ENCODE measurements around the gene NELFA. TPM values are rescaled to one million over a fixed set of nuclear protein-coding genes. Genes with fewer than 3 reads are reported as not detected.

The NELFA gene
- total and polyA plus RNA-seq, 2 of the 4 experiments (the other 2 are of a cell fraction), result 4.3 to 21.9 TPM

- Histone ChIP-seq H2BK20ac (ENCODE audit: low read depth, low read length) (no peak overlapping the region), H2BK5ac (ENCODE audit: low read depth, low read length, poor library complexity, severe bottlenecking) (no peak overlapping the region), H4K8ac (ENCODE audit: low read depth in 2 of 2, low read length in 2 of 2) (no peak overlapping the region), H4K20me1 (ENCODE audit: insufficient read depth, low read length) (peaks cover 8% of the 10 kb centered on the region), H3K9me1 (ENCODE audit: insufficient read depth, low read length) (no peaks in the 10 kb centered on the region; the same call in 1 of the 2 replicates), H3K23ac (ENCODE audit: low read depth, low read length) (no peak overlapping the region), H2AK9ac (replicated peaks; ENCODE audit: low read depth, low read length, poor library complexity) (no peak overlapping the region), H3K4me1 (ENCODE audit: control insufficient read depth, insufficient read depth, low read length) (no peaks in the 10 kb centered on the region), H3K27ac (ENCODE audit: insufficient read depth, low read length) (no peak overlapping the region), H4K91ac (ENCODE audit: insufficient read depth, low read depth, low read length) (no peak overlapping the region), H3K27me3 (ENCODE audit: control insufficient read depth, insufficient read depth, low read length) (no peaks in the 10 kb centered on the region), H2BK15ac (ENCODE audit: low read depth, low read length) (no peak overlapping the region), H3K9me3 (ENCODE audit: control insufficient read depth, insufficient read depth, low read length) (no peaks in the 10 kb centered on the region), H3K4ac (ENCODE audit: low read depth, low read length) (no peak overlapping the region), H3K4me3 (ENCODE audit: insufficient read depth, low read depth, low read length) (no peak overlapping the region), H3K4me2 (ENCODE audit: low read depth, low read length) (no peak overlapping the region), H2AFZ (replicated peaks; ENCODE audit: low read length, poor library complexity) (no peak overlapping the region), H3K14ac (replicated peaks; ENCODE audit: low read depth, low read length) (no peak overlapping the region), H3K18ac (ENCODE audit: low read depth, low read length) (no peak overlapping the region), H4K5ac (ENCODE audit: low read depth, low read length) (no peak overlapping the region), H3K9ac (ENCODE audit: low read depth, low read length) (no peak overlapping the region), H3K79me1 (ENCODE audit: low read depth in 1 of 2, low read length in 2 of 2) (peaks cover 4 to 18% of the 10 kb centered on the region in 2 experiments; a peak in 2 of 4 replicates), H2AK5ac (ENCODE audit: low read depth, low read length) (no peak overlapping the region), H3K36me3 (ENCODE audit: control insufficient read depth, insufficient read depth, low read length) (peaks cover 78% of the 10 kb centered on the region), H3K56ac (ENCODE audit: extremely low read depth, insufficient read depth, low read length) (no peak overlapping the region), H2BK120ac (ENCODE audit: low read depth, low read length) (no peak overlapping the region)
- TF ChIP-seq POLR2A (IDR thresholded peaks at IDR 0.05; ENCODE audit: low read depth, low read length) (no peak), MXI1 (IDR thresholded peaks at IDR 0.05; ENCODE audit: borderline replicate concordance, low read depth, low read length) (no peak), RCOR1 (IDR thresholded peaks at IDR 0.05; ENCODE audit: insufficient replicate concordance, low read length) (no peak), CEBPB (IDR thresholded peaks at IDR 0.05; ENCODE audit: low read depth, low read length) (no peak), ELK1 (IDR thresholded peaks at IDR 0.05; ENCODE audit: borderline replicate concordance, low read depth, low read length) (no peak), SMC3 (IDR thresholded peaks at IDR 0.05; ENCODE audit: low read depth, low read length) (no peak), MAZ (IDR thresholded peaks at IDR 0.05; ENCODE audit: borderline replicate concordance, low read depth, low read length) (no peak), NFE2L2 (IDR thresholded peaks at IDR 0.05; ENCODE audit: low read depth, low read length) (no peak), CTCF (conservative IDR thresholded peaks at IDR 0.05; ENCODE audit: low read depth, low read length) (no peak), RFX5 (IDR thresholded peaks at IDR 0.05; ENCODE audit: low read depth, low read length) (no peak), USF2 (IDR thresholded peaks at IDR 0.05; ENCODE audit: low read depth, low read length) (no peak), RAD21 (IDR thresholded peaks at IDR 0.05; ENCODE audit: low read length) (no peak), BHLHE40 (IDR thresholded peaks at IDR 0.05; ENCODE audit: low read depth, low read length) (no peak), FOS (IDR thresholded peaks at IDR 0.05; ENCODE audit: low read depth, low read length) (no peak), CHD1 (IDR thresholded peaks at IDR 0.05; ENCODE audit: low read depth, low read length) (no peak), MAFK (IDR thresholded peaks at IDR 0.05; ENCODE audit: low read depth, low read length) (no peak)
- dilution Hi-C loops (cut with HindIII; ENCODE audit: low sequenced_read_pairs, unreplicated experiment) (no loop called here), in situ Hi-C loops (cut with MboI; ENCODE audit: low sequenced_read_pairs) (no loop called here), intact Hi-C loops (cut with micrococcal nuclease) (no loop called here)
- no CpG with 5 or more reads among the region's 16 CpGs for WGBS, 2 experiments (ENCODE audit: extremely low coverage in 2 of 2, insufficient read length in 1 of 2)
- ChIA-PET POLR2A (ENCODE audit: unreplicated experiment) (no interaction called here), CTCF (no interaction called here)
- no TSS peak for BruUV-seq (replicated peaks)
- ATAC-seq (ENCODE audit: low read depth) (no peak), DNase-seq (no peak)
Observed at GRCh38 chr4:1980561-1981041, 28.2 kb downstream of the NELFA start.
